Right renal cortex interstitium (tissue), 3 donors: ENCODE data around the gene APOBEC2. TPM values are rescaled to one million over a fixed set of nuclear protein-coding genes. Genes with fewer than 3 reads are reported as not detected.
A peak's percentile ranks its signal among the peaks of the same experiment; 100 is the strongest.
"Not testable (repeated sequence)": the region's sequence is repeated elsewhere in the genome, so short reads cannot be mapped to it uniquely, and the experiment has no call there.

Experiments used
- DNase-seq, 3 donors: peaks; one replicate each; pipeline ENCODE4 v3.0.0-alpha.2; 2013; ENCODE audit warnings: low read depth in 3 of 3, low spot score in 2 of 3
- polyA plus RNA-seq, 3 donors: library from polyadenylated mRNA; unstranded; fragments of 120-200 nt; gene quantifications; one replicate each; pipeline ENCODE4 v1.2.1, GENCODE V29; 2013; ENCODE audit not compliant: insufficient read length in 3 of 3

APOBEC2 gene
- polyA plus RNA-seq: under 1 TPM; 0.23 to 0.60 (median 0.46) TPM

GRCh38 chr6:41053041-41053440 lies at the start of gene APOBEC2:
Gene APOBEC2, plus strand, starts transcription at chr6:41053202. Its CDS starts 146 bp downstream, at chr6:41053348.
- DNase-seq: no peak

- not testable (repeated sequence) for DNase-seq
These were observed 46.8 kb upstream of the APOBEC2 start for GRCh38 chr6:41006217-41006616.

GRCh38 chr6:41006980-41007379 lies 46.0 kb upstream of the APOBEC2 start:
- DNase-seq: not testable (repeated sequence)

GRCh38 chr6:41008011-41008410 lies 45.0 kb upstream of the APOBEC2 start:
- no peak for DNase-seq

- no peak for DNase-seq
These were observed 43.3 kb upstream of the APOBEC2 start for GRCh38 chr6:41009669-41010068.

GRCh38 chr6:41011673-41012072 lies 41.3 kb upstream of the APOBEC2 start:
- no peak for DNase-seq

GRCh38 chr6:41013466-41014153 lies 39.4 kb upstream of the APOBEC2 start:
- no peak for DNase-seq

- no peak for DNase-seq
These were observed 38.2 kb upstream of the APOBEC2 start for GRCh38 chr6:41014780-41015179.

GRCh38 chr6:41015860-41016259 lies 37.1 kb upstream of the APOBEC2 start:
- DNase-seq: not testable (repeated sequence)

- DNase-seq: no peak
These were observed 35.3 kb upstream of the APOBEC2 start for GRCh38 chr6:41017663-41018062.

- DNase-seq: no peak
These were observed 31.2 kb upstream of the APOBEC2 start for GRCh38 chr6:41021832-41022231.

- no peak for DNase-seq
These were observed 30.7 kb upstream of the APOBEC2 start for GRCh38 chr6:41022294-41022693.

GRCh38 chr6:41023114-41023513 lies 29.9 kb upstream of the APOBEC2 start:
- no peak for DNase-seq

- DNase-seq: no peak
These were observed 27.0 kb upstream of the APOBEC2 start for GRCh38 chr6:41025966-41026530.

- no peak for DNase-seq
These were observed 25.8 kb upstream of the APOBEC2 start for GRCh38 chr6:41027241-41027640.

- DNase-seq: peak; percentile 74 to 80 (median 78)
These were observed 25.0 kb upstream of the APOBEC2 start for GRCh38 chr6:41027799-41028560.

GRCh38 chr6:41028561-41029412 lies 24.2 kb upstream of the APOBEC2 start:
- DNase-seq: peak in 1 of 3 donors; percentile 45

- no peak for DNase-seq
These were observed 20.2 kb upstream of the APOBEC2 start for GRCh38 chr6:41032830-41033229.

- no peak for DNase-seq
These were observed 19.2 kb upstream of the APOBEC2 start for GRCh38 chr6:41033776-41034175.

- DNase-seq: no peak
These were observed 16.8 kb upstream of the APOBEC2 start for GRCh38 chr6:41036186-41036585.

- no peak for DNase-seq
These were observed 16.4 kb upstream of the APOBEC2 start for GRCh38 chr6:41036601-41037000.
